CD14-positive monocyte (primary cell): Measurements from ENCODE around the gene TACR1. TPM values are rescaled to one million over a fixed set of nuclear protein-coding genes. Genes with fewer than 3 reads are reported as not detected.

Source experiments
- DNase-seq, 3 donors: peaks; one replicate each; pipeline ENCODE4 v3.0.0-alpha.2; 2011 to 2022
- H2AFZ ChIP-seq: 2 replicates; pipeline ENCODE4 v1.6.0; 2012; ENCODE audit warnings: mild to moderate bottlenecking, low read depth, low read length, inconsistent platforms; ENCODE audit not compliant: insufficient read depth, poor library complexity, severe bottlenecking
- H3K27ac ChIP-seq, 2 donors: 1 replicate in 1 of 2; 2 replicates in 1 of 2; pipeline ENCODE4 v1.5.1; 2012 to 2013; ENCODE audit warnings: low read length in 2 of 2, control low read depth in 1 of 2, inconsistent platforms in 1 of 2, low read depth in 1 of 2, mild to moderate bottlenecking in 1 of 2
- H3K27me3 ChIP-seq, 2 donors: one replicate each; pipeline versions ENCODE4 v1.6.0 to v1.6.1; 2011 to 2013; ENCODE audit warnings: low read length in 2 of 2; ENCODE audit not compliant: control insufficient read depth in 2 of 2, insufficient read depth in 2 of 2
- H3K36me3 ChIP-seq, 2 donors: replicated peaks in 1 of 2; 1 replicate in 1 of 2; 2 replicates in 1 of 2; pipeline versions ENCODE4 v1.5.1 to v1.6.1; 2012 to 2013; ENCODE audit warnings: low read length in 2 of 2, control low read depth in 1 of 2, inconsistent platforms in 1 of 2, mild to moderate bottlenecking in 1 of 2; ENCODE audit not compliant: insufficient read depth in 2 of 2, control insufficient read depth in 1 of 2
- H3K4me1 ChIP-seq, 2 donors: 1 replicate in 1 of 2; 2 replicates in 1 of 2; pipeline versions ENCODE4 v1.5.1 to v1.6.1; 2012 to 2013; ENCODE audit warnings: low read length in 2 of 2, control low read depth in 1 of 2, inconsistent platforms in 1 of 2, mild to moderate bottlenecking in 1 of 2, moderate library complexity in 1 of 2; ENCODE audit not compliant: insufficient read depth in 2 of 2, control insufficient read depth in 1 of 2
- H3K4me2 ChIP-seq: replicated peaks from 2 replicates; pipeline ENCODE3; 2012; ENCODE audit warnings: low read length, moderate library complexity, mild to moderate bottlenecking; ENCODE audit not compliant: poor library complexity, severe bottlenecking; ENCODE audit errors: extremely low read depth
- H3K4me3 ChIP-seq, 3 experiments: fragments of 200-600 bp in 1 of 3; sonication (generic) in 1 of 3; replicated peaks in 1 of 3; 1 replicate in 2 of 3; 2 replicates in 1 of 3; pipeline ENCODE4 v1.5.1; 2011 to 2013; ENCODE audit warnings: low read length in 3 of 3, mild to moderate bottlenecking in 3 of 3, control low read depth in 2 of 3, low read depth in 2 of 3, inconsistent platforms in 1 of 3, moderate library complexity in 1 of 3
- H3K79me2 ChIP-seq: 2 replicates; pipeline ENCODE4 v1.6.0; 2012; ENCODE audit warnings: mild to moderate bottlenecking, control low read depth, inconsistent platforms, low read length, moderate library complexity; ENCODE audit not compliant: insufficient read depth
- H3K9ac ChIP-seq: 2 replicates; pipeline ENCODE4 v1.6.0; 2017; ENCODE audit warnings: low read length, mild to moderate bottlenecking; ENCODE audit not compliant: insufficient read depth, poor library complexity, severe bottlenecking
- H3K9me3 ChIP-seq, 2 donors: replicated peaks in 1 of 2; 1 replicate in 1 of 2; 2 replicates in 1 of 2; pipeline versions ENCODE4 v1.5.1 to v1.6.1; 2012 to 2013; ENCODE audit warnings: low read length in 2 of 2, control low read depth in 1 of 2; ENCODE audit not compliant: control insufficient read depth in 1 of 2, insufficient read depth in 1 of 2
- H4K20me1 ChIP-seq: 2 replicates; pipeline ENCODE4 v1.6.0; 2012; ENCODE audit warnings: mild to moderate bottlenecking, low read length, control low read depth, moderate library complexity; ENCODE audit not compliant: insufficient read depth
- H3K27ac Mint-ChIP-seq, 7 donors: one replicate each; pipeline ENCODE4 v1.8.0; 2020; ENCODE audit warnings: mild to moderate bottlenecking in 7 of 7, mixed read lengths in 7 of 7, moderate library complexity in 6 of 7, inconsistent platforms in 2 of 7
- H3K27me3 Mint-ChIP-seq, 3 donors: one replicate each; pipeline ENCODE4 v1.8.0; 2021 to 2022; ENCODE audit warnings: low read depth in 3 of 3, mild to moderate bottlenecking in 3 of 3, mixed read lengths in 3 of 3, moderate library complexity in 3 of 3, inconsistent platforms in 1 of 3
- H3K36me3 Mint-ChIP-seq, 2 donors: one replicate each; pipeline ENCODE4 v1.8.0; 2020; ENCODE audit warnings: mixed read lengths in 2 of 2, inconsistent platforms in 1 of 2, mild to moderate bottlenecking in 1 of 2
- H3K4me1 Mint-ChIP-seq: one replicate; pipeline ENCODE4 v1.8.0; 2020; ENCODE audit warnings: mild to moderate bottlenecking, mixed read lengths
- H3K4me3 Mint-ChIP-seq, 2 donors: one replicate each; pipeline ENCODE4 v1.8.0; 2020; ENCODE audit warnings: mild to moderate bottlenecking in 2 of 2, mixed read lengths in 2 of 2, moderate library complexity in 1 of 2
- H3K9me3 Mint-ChIP-seq, 7 donors: one replicate each; pipeline ENCODE4 v1.8.0; 2020 to 2022; ENCODE audit warnings: mixed read lengths in 7 of 7, mild to moderate bottlenecking in 6 of 7, moderate library complexity in 6 of 7, inconsistent platforms in 2 of 7
- CTCF ChIP-seq: fragments of 200-600 bp; IDR thresholded peaks from one replicate; pipeline ENCODE4 v1.8.0; 2022; ENCODE audit warnings: antibody characterized with exemption, mild to moderate bottlenecking
- WGBS: methylation state at CpG from one replicate; pipeline ENCODE4 v1.1.5; 2013; ENCODE audit warnings: missing lambda C conversion rate; ENCODE audit not compliant: insufficient coverage; 5-methylcytosine and 5-hydroxymethylcytosine counted together
- intact Hi-C, 2 donors: fragments of 100-400 bp; cut with micrococcal nuclease; formaldehyde crosslinking; loops; one replicate each; pipeline versions ENCODE4 v1.15.0 to v1.15.1; 2023
- polyA plus RNA-seq, 3 donors: library from polyadenylated mRNA; depleted of rRNA in 1 of 3; unstranded in 2 of 3; stranded (reverse) in 1 of 3; fragments of 300-500 nt in 2 of 3; fragments of >200 nt in 1 of 3; fragmentation: Illumina TruSeq in 2 of 3; gene quantifications; 1 replicate in 2 of 3; 2 replicates in 1 of 3; pipeline ENCODE4 v1.2.3, GENCODE V29; 2012 to 2021

The TACR1 gene
- polyA plus RNA-seq, 3 donors: not detected

- H3K27ac Mint-ChIP-seq: no peak overlapping the region
- peaks cover 0 to 3% (median 0%) of the 10 kb centered on the region in 7 donors for H3K9me3 Mint-ChIP-seq
- no CpG with 5 or more reads among the region's 1 CpG for WGBS
- DNase-seq: no peak
- Histone ChIP-seq H3K27ac (no peak overlapping the region), H3K4me3 (no peak overlapping the region), H3K36me3 (no peaks in the 10 kb centered on the region), H2AFZ (no peak overlapping the region), H3K4me1 (no peaks in the 10 kb centered on the region), H3K9me3 (no peaks in the 10 kb centered on the region), H3K27me3 (peaks cover 6 to 12% of the 10 kb centered on the region in 2 donors), H4K20me1 (no peaks in the 10 kb centered on the region), H3K79me2 (no peaks in the 10 kb centered on the region), H3K9ac (no peak overlapping the region), H3K4me2 (no peak overlapping the region)
- peaks cover 1% of the 10 kb centered on the region for H3K4me1 Mint-ChIP-seq
- intact Hi-C loops: no loop called here
- no peaks in the 10 kb centered on the region for H3K36me3 Mint-ChIP-seq
- TF ChIP-seq CTCF: no peak
- no peak overlapping the region for H3K4me3 Mint-ChIP-seq
- peaks cover 12 to 25% (median 21%) of the 10 kb centered on the region in 3 donors for H3K27me3 Mint-ChIP-seq
Observed at GRCh38 chr2:75192496-75192895, 6.8 kb downstream of the TACR1 start.

- no peak for TF ChIP-seq CTCF
- no peak overlapping the region for H3K4me2 ChIP-seq
- no peaks in the 10 kb centered on the region for H3K36me3 ChIP-seq
- H3K4me3 Mint-ChIP-seq: no peak overlapping the region
- H4K20me1 ChIP-seq: no peaks in the 10 kb centered on the region
- WGBS: no CpG with 5 or more reads among the region's 3 CpGs
- H3K27ac ChIP-seq: no peak overlapping the region
- no peak overlapping the region for H2AFZ ChIP-seq
- H3K4me3 ChIP-seq: no peak overlapping the region
- H3K4me1 ChIP-seq: no peaks in the 10 kb centered on the region
- DNase-seq: no peak
- H3K9me3 ChIP-seq: no peaks in the 10 kb centered on the region
- H3K9me3 Mint-ChIP-seq: peaks cover 0 to 3% (median 0%) of the 10 kb centered on the region in 7 donors
- H3K27ac Mint-ChIP-seq: no peak overlapping the region
- H3K9ac ChIP-seq: no peak overlapping the region
- no peaks in the 10 kb centered on the region for H3K36me3 Mint-ChIP-seq
- peaks cover 0 to 2% of the 10 kb centered on the region in 2 donors for H3K27me3 ChIP-seq
- H3K4me1 Mint-ChIP-seq: peaks cover 1% of the 10 kb centered on the region
- H3K27me3 Mint-ChIP-seq: peaks cover 9 to 11% (median 9%) of the 10 kb centered on the region in 3 donors
- no peaks in the 10 kb centered on the region for H3K79me2 ChIP-seq
- intact Hi-C loops: no loop called here
Observed at GRCh38 chr2:75190271-75190990, 8.9 kb downstream of the TACR1 start.
